CD4-positive, alpha-beta T cell (primary cell): Measurements from ENCODE around the gene LIN7B. TPM values are rescaled to one million over a fixed set of nuclear protein-coding genes. Genes with fewer than 3 reads are reported as not detected.
A peak's percentile ranks its signal among the peaks of the same experiment; 100 is the strongest.

Experiments
- ATAC-seq: fragments of 200-7000 bp; cut with Tn5 transposase; one replicate; pipeline ENCODE4 v1.10.0; 2022; ENCODE audit warnings: mild to moderate bottlenecking; ENCODE audit not compliant: poor library complexity
- CTCF ChIA-PET: fragments of 350-600 bp; sonication (Branson Sonifier 250); formaldehyde crosslinking; loops from one replicate; lab custom pipeline; 2021; ENCODE audit warnings: antibody characterized with exemption, inconsistent platforms; lab: Charles Lee
- POLR2A ChIA-PET: fragments of 350-600 bp; sonication (Branson Sonifier 250); formaldehyde crosslinking; loops from one replicate; lab custom pipeline; 2021; ENCODE audit warnings: antibody characterized with exemption, inconsistent platforms; lab: Charles Lee
- DNase-seq, 14 experiments: peaks; one replicate each; pipeline ENCODE4 v3.0.0-alpha.2; 2013 to 2020; ENCODE audit warnings: mixed read lengths in 2 of 14
- H3K27ac ChIP-seq, 2 donors: one replicate each; pipeline versions ENCODE4 v1.5.1 to v1.7.0; 2013; ENCODE audit warnings: low read length in 2 of 2, low read depth in 1 of 2, mild to moderate bottlenecking in 1 of 2
- H3K27me3 ChIP-seq, 2 experiments: 1 replicate in 1 of 2; 2 replicates in 1 of 2; pipeline versions ENCODE4 v1.6.1 to v1.7.0; 2013; ENCODE audit warnings: low read length in 2 of 2, control low read depth in 1 of 2, mild to moderate bottlenecking in 1 of 2, moderate library complexity in 1 of 2; ENCODE audit not compliant: insufficient read depth in 2 of 2, control insufficient read depth in 1 of 2
- H3K36me3 ChIP-seq: one replicate; pipeline ENCODE4 v1.6.1; 2013; ENCODE audit warnings: low read length, control low read depth; ENCODE audit not compliant: insufficient read depth
- H3K4me1 ChIP-seq: one replicate; pipeline ENCODE4 v1.6.1; 2013; ENCODE audit warnings: low read length, control low read depth; ENCODE audit not compliant: insufficient read depth
- H3K4me3 ChIP-seq: one replicate; pipeline ENCODE4 v1.5.1; 2013; ENCODE audit warnings: mild to moderate bottlenecking, low read length, moderate library complexity
- H3K9me3 ChIP-seq, 2 experiments: 1 replicate in 1 of 2; 2 replicates in 1 of 2; pipeline versions ENCODE4 v1.6.1 to v1.7.0; 2013; ENCODE audit warnings: low read length in 2 of 2, mild to moderate bottlenecking in 2 of 2, control low read depth in 1 of 2, moderate library complexity in 1 of 2; ENCODE audit not compliant: control insufficient read depth in 1 of 2, insufficient read depth in 1 of 2
- H3K27ac Mint-ChIP-seq: one replicate; pipeline ENCODE4 v1.8.0; 2020; ENCODE audit warnings: mixed read lengths
- H3K27me3 Mint-ChIP-seq: one replicate; pipeline ENCODE4 v1.8.0; 2021; ENCODE audit warnings: mixed read lengths
- H3K36me3 Mint-ChIP-seq: one replicate; pipeline ENCODE4 v1.8.0; 2021; ENCODE audit warnings: low read depth, mixed read lengths
- H3K4me1 Mint-ChIP-seq: one replicate; pipeline ENCODE4 v1.8.0; 2021; ENCODE audit warnings: low read depth, mixed read lengths
- H3K4me3 Mint-ChIP-seq: one replicate; pipeline ENCODE4 v1.8.0; 2020; ENCODE audit warnings: mild to moderate bottlenecking, mixed read lengths
- H3K9me3 Mint-ChIP-seq: one replicate; pipeline ENCODE4 v1.8.0; 2020; ENCODE audit warnings: mixed read lengths
- intact Hi-C, 2 experiments: fragments of 100-400 bp; cut with DNase I in 1 of 2; cut with micrococcal nuclease in 1 of 2; formaldehyde crosslinking; loops; one replicate each; pipeline versions ENCODE4 v1.15.1 to v1.9.0; 2023 to 2025; cut with DNase I, micrococcal nuclease
- total RNA-seq, 174 experiments: library from RNA in 2 of 174; stranded (reverse) in 2 of 174; gene quantifications; one replicate each; pipeline ENCODE4 v1.2.3 and lab custom pipeline; 2021 to 2026
- TF ChIP-seq, protein P1 (sequence below): fragments of 200-600 bp; IDR thresholded peaks from one replicate; pipeline ENCODE4 v1.8.0; 2022; ENCODE audit warnings: antibody characterized with exemption, mild to moderate bottlenecking

The LIN7B gene
- total RNA-seq, 2 experiments from 2014 or later, result 6.4 to 6.6 TPM

DNA sequence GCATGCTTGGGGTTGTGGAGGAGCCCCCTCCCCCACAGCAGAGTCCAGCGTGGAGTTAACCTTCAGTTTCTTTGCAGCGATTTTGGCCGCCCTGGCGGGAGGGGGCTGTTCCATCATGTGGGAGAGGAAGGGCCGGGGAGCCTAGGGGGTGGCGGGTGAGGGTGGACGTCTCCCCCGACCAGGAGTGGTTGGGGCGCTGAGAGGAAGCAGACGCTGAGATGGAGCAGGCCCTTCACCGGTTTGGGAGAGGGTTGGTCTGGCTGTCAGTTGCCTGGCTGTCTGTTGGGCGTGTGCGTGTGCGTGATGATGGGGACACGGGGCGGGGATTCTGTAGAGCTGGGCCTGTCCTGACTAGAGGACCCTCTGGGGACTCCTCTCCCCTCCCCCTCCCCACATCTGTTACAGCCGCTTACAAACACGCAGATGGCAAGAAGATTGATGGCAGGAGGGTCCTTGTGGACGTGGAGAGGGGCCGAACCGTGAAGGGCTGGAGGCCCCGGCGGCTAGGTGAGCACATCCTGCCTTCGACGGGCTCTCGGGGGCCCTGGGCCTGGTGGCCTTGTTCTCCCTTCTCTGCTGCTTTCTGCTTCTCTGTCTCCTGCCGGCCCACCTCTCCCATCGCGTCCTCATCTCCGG, 9.8 kb upstream of the LIN7B start:
- TF ChIP-seq, protein P1, sequence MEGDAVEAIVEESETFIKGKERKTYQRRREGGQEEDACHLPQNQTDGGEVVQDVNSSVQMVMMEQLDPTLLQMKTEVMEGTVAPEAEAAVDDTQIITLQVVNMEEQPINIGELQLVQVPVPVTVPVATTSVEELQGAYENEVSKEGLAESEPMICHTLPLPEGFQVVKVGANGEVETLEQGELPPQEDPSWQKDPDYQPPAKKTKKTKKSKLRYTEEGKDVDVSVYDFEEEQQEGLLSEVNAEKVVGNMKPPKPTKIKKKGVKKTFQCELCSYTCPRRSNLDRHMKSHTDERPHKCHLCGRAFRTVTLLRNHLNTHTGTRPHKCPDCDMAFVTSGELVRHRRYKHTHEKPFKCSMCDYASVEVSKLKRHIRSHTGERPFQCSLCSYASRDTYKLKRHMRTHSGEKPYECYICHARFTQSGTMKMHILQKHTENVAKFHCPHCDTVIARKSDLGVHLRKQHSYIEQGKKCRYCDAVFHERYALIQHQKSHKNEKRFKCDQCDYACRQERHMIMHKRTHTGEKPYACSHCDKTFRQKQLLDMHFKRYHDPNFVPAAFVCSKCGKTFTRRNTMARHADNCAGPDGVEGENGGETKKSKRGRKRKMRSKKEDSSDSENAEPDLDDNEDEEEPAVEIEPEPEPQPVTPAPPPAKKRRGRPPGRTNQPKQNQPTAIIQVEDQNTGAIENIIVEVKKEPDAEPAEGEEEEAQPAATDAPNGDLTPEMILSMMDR, result no peak
- Histone ChIP-seq H3K36me3 (peaks cover 87% of the 10 kb centered on the region), H3K27ac (no peak overlapping the region), H3K9me3 (no peaks in the 10 kb centered on the region), H3K4me1 (peaks cover 3% of the 10 kb centered on the region), H3K4me3 (no peak overlapping the region), H3K27me3 (no peaks in the 10 kb centered on the region)
- Mint-ChIP-seq H3K4me3 (no peak overlapping the region), H3K4me1 (peaks cover 5% of the 10 kb centered on the region), H3K36me3 (peaks cover 75% of the 10 kb centered on the region), H3K9me3 (no peaks in the 10 kb centered on the region), H3K27me3 (no peaks in the 10 kb centered on the region), H3K27ac (no peak overlapping the region)
- DNase-seq, result no peak
- ChIA-PET CTCF (interaction anchor here (2.0 kb wide), 1 partner anchor 10 kb away, joined by 10 read pairs; the partner anchor contains the start of gene LIN7B), POLR2A (no interaction called here)
- intact Hi-C loops, result no loop called here
- no peak for ATAC-seq

DNA sequence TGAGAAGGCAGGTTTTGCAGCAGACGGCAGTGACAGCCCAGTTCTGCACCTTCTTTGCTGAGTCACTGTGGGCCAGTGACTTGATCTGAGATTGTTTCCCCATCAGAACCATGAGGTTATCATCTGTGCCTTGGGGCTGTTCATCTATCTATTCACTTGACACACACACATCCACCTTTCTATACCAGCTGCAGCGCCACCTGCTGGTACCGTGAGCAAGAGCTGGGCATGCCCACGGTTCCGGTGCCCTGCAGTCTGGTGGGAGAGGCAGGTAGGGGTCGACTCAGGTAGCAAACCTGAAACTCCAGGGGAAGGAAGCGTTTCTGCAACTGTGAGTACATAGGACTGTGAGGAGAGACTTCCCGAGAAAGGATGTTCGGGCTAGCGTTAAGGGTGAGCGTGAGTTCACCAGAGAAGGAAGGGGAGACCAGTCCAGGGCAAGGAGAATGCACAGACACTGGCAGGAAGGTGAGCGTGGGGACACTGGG, 7.5 kb upstream of the LIN7B start:
- DNase-seq, result peak; percentile 53 to 82 (median 62)
- peak; percentile 82 for ATAC-seq
- no peaks in the 10 kb centered on the region for H3K9me3 Mint-ChIP-seq
- no peaks in the 10 kb centered on the region for H3K27me3 ChIP-seq
- TF ChIP-seq, protein P1, result peak; percentile 79
- H3K36me3 Mint-ChIP-seq, result peaks cover 58% of the 10 kb centered on the region
- H3K4me3 Mint-ChIP-seq, result peak overlapping the region; percentile 71
- H3K9me3 ChIP-seq, result no peaks in the 10 kb centered on the region
- H3K27me3 Mint-ChIP-seq, result no peaks in the 10 kb centered on the region
- H3K36me3 ChIP-seq, result peaks cover 66% of the 10 kb centered on the region
- ChIA-PET POLR2A (interaction anchor here (1.1 kb wide), 1 partner anchor 9 kb away, joined by 4 read pairs; no protein-coding TSS in a partner anchor), CTCF (interaction anchor here (0.5 to 1.7 kb wide), 16 partner anchors 9 to 109 kb away, joined by 3 to 19 read pairs (median 3); partner anchors contain the start of gene PPFIA3)
- H3K4me1 Mint-ChIP-seq, result no peaks in the 10 kb centered on the region
- peak overlapping the region; percentile 0 for H3K27ac Mint-ChIP-seq
- no peak overlapping the region for H3K27ac ChIP-seq
- H3K4me3 ChIP-seq, result no peak overlapping the region
- peaks cover 3% of the 10 kb centered on the region for H3K4me1 ChIP-seq
- intact Hi-C loops, result no loop called here

DNA sequence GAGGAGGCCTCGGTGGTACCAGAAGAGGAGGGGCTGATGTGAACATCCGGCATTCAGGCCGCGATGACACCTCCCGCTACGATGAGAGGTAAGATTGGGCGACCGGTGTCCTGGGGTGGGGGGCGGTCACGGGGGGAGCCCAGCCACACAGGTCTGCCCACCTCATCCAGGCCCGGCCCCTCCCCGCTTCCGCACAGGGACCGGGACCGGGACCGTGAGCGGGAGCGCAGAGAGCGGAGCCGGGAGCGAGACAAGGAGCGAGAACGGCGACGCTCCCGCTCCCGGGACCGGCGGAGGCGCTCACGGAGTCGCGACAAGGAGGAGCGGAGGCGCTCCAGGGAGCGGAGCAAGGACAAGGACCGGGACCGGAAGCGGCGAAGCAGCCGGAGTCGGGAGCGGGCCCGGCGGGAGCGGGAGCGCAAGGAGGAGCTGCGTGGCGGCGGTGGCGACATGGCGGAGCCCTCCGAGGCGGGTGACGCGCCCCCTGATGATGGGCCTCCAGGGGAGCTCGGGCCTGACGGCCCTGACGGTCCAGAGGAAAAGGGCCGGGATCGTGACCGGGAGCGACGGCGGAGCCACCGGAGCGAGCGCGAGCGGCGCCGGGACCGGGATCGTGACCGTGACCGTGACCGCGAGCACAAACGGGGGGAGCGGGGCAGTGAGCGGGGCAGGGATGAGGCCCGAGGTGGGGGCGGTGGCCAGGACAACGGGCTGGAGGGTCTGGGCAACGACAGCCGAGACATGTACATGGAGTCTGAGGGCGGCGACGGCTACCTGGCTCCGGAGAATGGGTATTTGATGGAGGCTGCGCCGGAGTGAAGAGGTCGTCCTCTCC, 6.3 kb upstream of the LIN7B start:
- Histone ChIP-seq H3K27me3 (no peaks in the 10 kb centered on the region), H3K9me3 (no peaks in the 10 kb centered on the region), H3K36me3 (peaks cover 58% of the 10 kb centered on the region), H3K4me3 (no peak overlapping the region), H3K4me1 (peaks cover 3% of the 10 kb centered on the region), H3K27ac (no peak overlapping the region)
- intact Hi-C loops, result no loop called here
- ChIA-PET POLR2A (no interaction called here), CTCF (no interaction called here)
- H3K4me1 Mint-ChIP-seq, result no peaks in the 10 kb centered on the region
- H3K27ac Mint-ChIP-seq, result no peak overlapping the region
- ATAC-seq (no peak), DNase-seq (no peak)
- TF ChIP-seq, protein P1, result no peak
- no peaks in the 10 kb centered on the region for H3K9me3 Mint-ChIP-seq
- no peaks in the 10 kb centered on the region for H3K27me3 Mint-ChIP-seq
- H3K36me3 Mint-ChIP-seq, result peaks cover 51% of the 10 kb centered on the region
- no peak overlapping the region for H3K4me3 Mint-ChIP-seq
